PC-9 (cell line): ENCODE results near the gene NUDT9.
"Not testable (repeated sequence)": the region's sequence is repeated elsewhere in the genome, so short reads cannot be mapped to it uniquely, and the experiment has no call there.

ENCODE experiments used
- EZH2 ChIP-seq: fragments of 200-600 bp; sonication (generic); IDR thresholded peaks from 2 replicates; pipeline ENCODE4 v1.8.0; 2017; ENCODE audit warnings: antibody characterized with exemption, low read depth
- TF ChIP-seq, protein P1 (sequence below): fragments of 200-600 bp; sonication (generic); conservative IDR thresholded peaks from 2 replicates; pipeline ENCODE4 v1.6.1; 2017; ENCODE audit warnings: mixed run types, antibody characterized with exemption, mild to moderate bottlenecking, moderate library complexity

DNA sequence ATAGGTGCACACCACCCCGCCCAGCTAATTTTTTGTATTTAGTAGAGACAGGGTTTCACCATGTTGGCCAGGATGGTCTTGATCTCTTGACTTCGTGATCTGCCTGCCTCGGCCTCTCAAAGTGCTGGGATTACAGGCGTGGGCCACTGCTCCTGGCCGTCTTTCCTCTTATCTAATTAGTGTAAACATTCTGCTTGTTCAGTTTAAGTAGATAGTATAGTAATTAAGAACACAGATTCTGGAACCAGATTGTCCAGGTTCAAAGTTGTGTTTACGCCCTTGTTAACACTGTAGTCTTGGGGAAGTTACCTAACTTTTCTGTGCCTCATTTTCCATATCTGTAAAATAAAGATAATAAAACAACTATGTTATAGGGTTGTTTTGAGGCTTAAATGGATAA is 24.0 kb downstream of the NUDT9 start:
- TF ChIP-seq, protein P1, sequence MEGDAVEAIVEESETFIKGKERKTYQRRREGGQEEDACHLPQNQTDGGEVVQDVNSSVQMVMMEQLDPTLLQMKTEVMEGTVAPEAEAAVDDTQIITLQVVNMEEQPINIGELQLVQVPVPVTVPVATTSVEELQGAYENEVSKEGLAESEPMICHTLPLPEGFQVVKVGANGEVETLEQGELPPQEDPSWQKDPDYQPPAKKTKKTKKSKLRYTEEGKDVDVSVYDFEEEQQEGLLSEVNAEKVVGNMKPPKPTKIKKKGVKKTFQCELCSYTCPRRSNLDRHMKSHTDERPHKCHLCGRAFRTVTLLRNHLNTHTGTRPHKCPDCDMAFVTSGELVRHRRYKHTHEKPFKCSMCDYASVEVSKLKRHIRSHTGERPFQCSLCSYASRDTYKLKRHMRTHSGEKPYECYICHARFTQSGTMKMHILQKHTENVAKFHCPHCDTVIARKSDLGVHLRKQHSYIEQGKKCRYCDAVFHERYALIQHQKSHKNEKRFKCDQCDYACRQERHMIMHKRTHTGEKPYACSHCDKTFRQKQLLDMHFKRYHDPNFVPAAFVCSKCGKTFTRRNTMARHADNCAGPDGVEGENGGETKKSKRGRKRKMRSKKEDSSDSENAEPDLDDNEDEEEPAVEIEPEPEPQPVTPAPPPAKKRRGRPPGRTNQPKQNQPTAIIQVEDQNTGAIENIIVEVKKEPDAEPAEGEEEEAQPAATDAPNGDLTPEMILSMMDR = not testable (repeated sequence)
- not testable (repeated sequence) for TF ChIP-seq EZH2
